Measurements from ENCODE around the gene KLHL5. TPM values are rescaled to one million over a fixed set of nuclear protein-coding genes. Genes with fewer than 3 reads are reported as not detected.

KLHL5 gene
- total RNA-seq, 1 experiment from 2014 or later = 84.8 TPM

- H3K4me1 ChIP-seq (ENCODE audit: insufficient read depth, low read length) = peaks cover 46% of the 10 kb centered on the region
- intact Hi-C loops (cut with micrococcal nuclease) = loop anchor here (1.0 kb wide), 1 partner anchor 9 kb away; no protein-coding TSS in a partner anchor
- ATAC-seq (peak; percentile 2), DNase-seq (no peak)
- H3K9me2 ChIP-seq (replicated peaks; ENCODE audit: low read length) = no peaks in the 10 kb centered on the region
- H4K20me1 ChIP-seq (ENCODE audit: low read length) = 0 out of 2 replicates have a peak, but pooled peaks cover 4% of the 10 kb centered on the region
- H3K27ac ChIP-seq (ENCODE audit: low read length) = peak overlapping the region; percentile 95
- H3K4me2 ChIP-seq (ENCODE audit: low read length) = peak overlapping the region; percentile 87
- peak overlapping the region; percentile 39 for H2AFZ ChIP-seq (ENCODE audit: low read length)
- peaks cover 50% of the 10 kb centered on the region for H3K79me2 ChIP-seq (ENCODE audit: low read length)
- POLR2A ChIA-PET (ENCODE audit: unreplicated experiment) = interaction anchor here (0.6 to 0.7 kb wide), 2 partner anchors 13 to 1470 kb away, joined by 5 to 7 read pairs; no protein-coding TSS in a partner anchor
- TF ChIP-seq CTCF (conservative IDR thresholded peaks at IDR 0.05; ENCODE audit: low read depth, low read length) (no peak), EZH2 (IDR thresholded peaks at IDR 0.05; ENCODE audit: low read length, unreplicated experiment) (no peak), EZH2phosphoT487 (IDR thresholded peaks at IDR 0.05; ENCODE audit: borderline replicate concordance, low read length) (no peak)
- no peaks in the 10 kb centered on the region for H3K27me3 ChIP-seq (ENCODE audit: low read length)
- CTCF ChIA-PET = interaction anchor here (1.1 kb wide), 2 partner anchors 59 to 90 kb away, joined by 4 to 5 read pairs; no protein-coding TSS in a partner anchor
- peak overlapping the region; percentile 87 for H3K9ac ChIP-seq (ENCODE audit: low read length)
- no peaks in the 10 kb centered on the region for H3K9me3 ChIP-seq (ENCODE audit: low read length)
- BruUV-seq (replicated peaks) = TSS peak; percentile 32
- H3K4me3 ChIP-seq (ENCODE audit: low read length) = peak overlapping the region; percentile 88
- H3F3A ChIP-seq (ENCODE audit: low read length, unreplicated experiment) = peaks cover 9% of the 10 kb centered on the region
- H3K36me3 ChIP-seq (ENCODE audit: low read depth, low read length) = 0 out of 2 replicates have a peak, but pooled peaks cover 4% of the 10 kb centered on the region
Observed at GRCh38 chr4:39044956-39045826, 16.8 kb upstream of the KLHL5 start.

- Histone ChIP-seq H3K9me2 (replicated peaks; ENCODE audit: low read length) (no peaks in the 10 kb centered on the region), H3K36me3 (ENCODE audit: low read depth, low read length) (0 out of 2 replicates have a peak, but pooled peaks cover 4% of the 10 kb centered on the region), H4K20me1 (ENCODE audit: low read length) (0 out of 2 replicates have a peak, but pooled peaks cover 4% of the 10 kb centered on the region), H3K9ac (ENCODE audit: low read length) (peak overlapping the region; percentile 87), H3K27me3 (ENCODE audit: low read length) (no peaks in the 10 kb centered on the region), H3K4me1 (ENCODE audit: insufficient read depth, low read length) (peaks cover 46% of the 10 kb centered on the region), H3K9me3 (ENCODE audit: low read length) (no peaks in the 10 kb centered on the region), H3K79me2 (ENCODE audit: low read length) (peaks cover 57% of the 10 kb centered on the region), H3K4me2 (ENCODE audit: low read length) (peak overlapping the region; percentile 87), H3F3A (ENCODE audit: low read length, unreplicated experiment) (peaks cover 9% of the 10 kb centered on the region), H2AFZ (ENCODE audit: low read length) (no peak overlapping the region), H3K27ac (ENCODE audit: low read length) (peak overlapping the region; percentile 95), H3K4me3 (ENCODE audit: low read length) (peak overlapping the region; percentile 88)
- TF ChIP-seq EZH2 (IDR thresholded peaks at IDR 0.05; ENCODE audit: low read length, unreplicated experiment) (no peak), EZH2phosphoT487 (IDR thresholded peaks at IDR 0.05; ENCODE audit: borderline replicate concordance, low read length) (no peak), CTCF (conservative IDR thresholded peaks at IDR 0.05; ENCODE audit: low read depth, low read length) (no peak)
- ATAC-seq (no peak), DNase-seq (peak; percentile 22)
- POLR2A ChIA-PET (ENCODE audit: unreplicated experiment) = interaction anchor here (0.6 to 0.7 kb wide), 2 partner anchors 12 to 469 kb away, joined by 3 to 7 read pairs; no protein-coding TSS in a partner anchor
- BruUV-seq (replicated peaks) = no TSS peak
- intact Hi-C loops (cut with micrococcal nuclease) = loop anchor here (2.0 kb wide), 1 partner anchor 89 kb away; no protein-coding TSS in a partner anchor
- CTCF ChIA-PET = interaction anchor here (1.1 kb wide), 1 partner anchor 58 kb away, joined by 4 read pairs; no protein-coding TSS in a partner anchor
Observed at GRCh38 chr4:39045827-39046221, 16.2 kb upstream of the KLHL5 start.

All from PC-3 (cell line).